Neural cell (in vitro differentiated cells): Measurements from ENCODE around the gene TTC8. TPM values are rescaled to one million over a fixed set of nuclear protein-coding genes. Genes with fewer than 3 reads are reported as not detected.

Source experiments
- H2AFZ ChIP-seq: fragments of 200-600, 300-800 bp; sonication (generic), shearing (Covaris generic); 2 replicates; pipeline ENCODE4 v1.6.0; 2014; ENCODE audit warnings: low read depth, mild to moderate bottlenecking, antibody characterized with exemption, low read length, moderate library complexity
- H3F3A ChIP-seq: fragments of 200-600 bp; shearing (Covaris generic); 2 replicates; pipeline ENCODE4 v1.6.1; 2016; ENCODE audit warnings: mild to moderate bottlenecking, moderate library complexity, mixed read lengths, antibody characterized with exemption, low read length; ENCODE audit not compliant: insufficient read depth, poor library complexity, severe bottlenecking
- H3K27ac ChIP-seq: fragments of 200-600, 300-800 bp; sonication (generic), shearing (Covaris generic); 2 replicates; pipeline ENCODE4 v1.5.1; 2014; ENCODE audit warnings: mild to moderate bottlenecking, low read length, moderate library complexity
- H3K27me3 ChIP-seq: fragments of 300-800, 200-600 bp; sonication (generic), shearing (Covaris generic); 2 replicates; pipeline ENCODE4 v1.6.0; 2014; ENCODE audit warnings: mild to moderate bottlenecking, low read depth, low read length, moderate library complexity; ENCODE audit not compliant: insufficient read depth
- H3K36me3 ChIP-seq: fragments of 300-800, 200-600 bp; sonication (generic), shearing (Covaris generic); 2 replicates; pipeline ENCODE4 v1.5.1; 2014; ENCODE audit warnings: mild to moderate bottlenecking, antibody characterized with exemption, low read length, moderate library complexity; ENCODE audit not compliant: insufficient read depth
- H3K4me2 ChIP-seq: fragments of 300-800, 200-600 bp; sonication (generic), shearing (Covaris generic); 2 replicates; pipeline ENCODE4 v1.6.0; 2014; ENCODE audit warnings: mild to moderate bottlenecking, low read length
- H3K4me3 ChIP-seq: fragments of 300-800, 200-600 bp; sonication (generic), shearing (Covaris generic); 2 replicates; pipeline ENCODE4 v1.5.1; 2014; ENCODE audit warnings: mild to moderate bottlenecking, low read length, moderate library complexity
- H3K79me2 ChIP-seq: fragments of 200-600 bp; shearing (Covaris generic); replicated peaks from 2 replicates; pipeline ENCODE4 v1.6.0; 2014; ENCODE audit warnings: mild to moderate bottlenecking, low read length, moderate library complexity; ENCODE audit not compliant: insufficient read depth
- H3K9ac ChIP-seq: fragments of 300-800, 200-600 bp; sonication (generic), shearing (Covaris generic); 2 replicates; pipeline ENCODE4 v1.6.1; 2016; ENCODE audit warnings: mild to moderate bottlenecking, low read length, mixed read lengths
- H3K9me2 ChIP-seq: fragments of 200-600 bp; shearing (Covaris generic); 2 replicates; pipeline ENCODE4 v1.6.1; 2016; ENCODE audit warnings: mild to moderate bottlenecking, low read length, mixed read lengths; ENCODE audit not compliant: insufficient read depth
- H3K9me3 ChIP-seq: fragments of 200-600, 300-800 bp; sonication (generic), shearing (Covaris generic); 2 replicates; pipeline ENCODE4 v1.6.1; 2016; ENCODE audit warnings: mild to moderate bottlenecking, mixed run types, low read length, moderate library complexity, mixed read lengths
- H4K20me1 ChIP-seq: fragments of 200-600 bp; shearing (Covaris generic); 2 replicates; pipeline ENCODE4 v1.6.1; 2016; ENCODE audit warnings: mild to moderate bottlenecking, mixed run types; ENCODE audit not compliant: insufficient read depth
- EP300 ChIP-seq: fragments of 450-650 bp; conservative IDR thresholded peaks from 2 replicates; pipeline ENCODE4 v1.6.1; 2014; ENCODE audit warnings: antibody characterized with exemption, mild to moderate bottlenecking, moderate library complexity; ENCODE audit not compliant: poor library complexity, severe bottlenecking
- EZH2 ChIP-seq: fragments of 200-600, 300-800 bp; shearing (Covaris generic), sonication (generic); IDR thresholded peaks from 2 replicates; pipeline ENCODE4 v1.6.1; 2014; ENCODE audit warnings: antibody characterized with exemption, low read length, borderline replicate concordance, mild to moderate bottlenecking; ENCODE audit not compliant: insufficient read depth, poor library complexity, severe bottlenecking
- MXI1 ChIP-seq: fragments of 450-650 bp; conservative IDR thresholded peaks from 2 replicates; pipeline ENCODE4 v1.6.1; 2014; ENCODE audit warnings: antibody characterized with exemption, mild to moderate bottlenecking; ENCODE audit not compliant: poor library complexity, severe bottlenecking
- POLR2AphosphoS5 ChIP-seq: IDR thresholded peaks from 2 replicates; pipeline ENCODE4 v1.6.1; 2012
- RAD21 ChIP-seq: fragments of 450-650 bp; conservative IDR thresholded peaks from 2 replicates; pipeline ENCODE4 v1.6.1; 2014; ENCODE audit warnings: antibody characterized with exemption, mild to moderate bottlenecking, moderate library complexity
- SMC3 ChIP-seq: fragments of 450-650 bp; conservative IDR thresholded peaks from 2 replicates; pipeline ENCODE4 v1.6.1; 2014; ENCODE audit warnings: antibody characterized with exemption, mild to moderate bottlenecking, moderate library complexity; ENCODE audit not compliant: poor library complexity
- TAF1 ChIP-seq: IDR thresholded peaks from 2 replicates; pipeline ENCODE4 v1.6.1; 2012; ENCODE audit warnings: low read depth
- polyA plus RNA-seq: library from polyadenylated mRNA; depleted of rRNA; stranded (reverse); fragments of >200 nt; gene quantifications from 2 replicates; pipeline ENCODE4 v1.2.3, GENCODE V29; 2014
- TF ChIP-seq, protein P1 (sequence below): fragments of 450-650 bp; IDR thresholded peaks from 2 replicates; pipeline ENCODE4 v1.5.1; 2014; ENCODE audit warnings: antibody characterized with exemption, mild to moderate bottlenecking, moderate library complexity; ENCODE audit not compliant: poor library complexity, severe bottlenecking
- TF ChIP-seq, protein P2 (sequence below): IDR thresholded peaks from 2 replicates; pipeline ENCODE4 v1.6.1; 2012; ENCODE audit warnings: borderline replicate concordance

The TTC8 gene
- polyA plus RNA-seq, 1 donor from 2014 or later, result 28.1 TPM

DNA sequence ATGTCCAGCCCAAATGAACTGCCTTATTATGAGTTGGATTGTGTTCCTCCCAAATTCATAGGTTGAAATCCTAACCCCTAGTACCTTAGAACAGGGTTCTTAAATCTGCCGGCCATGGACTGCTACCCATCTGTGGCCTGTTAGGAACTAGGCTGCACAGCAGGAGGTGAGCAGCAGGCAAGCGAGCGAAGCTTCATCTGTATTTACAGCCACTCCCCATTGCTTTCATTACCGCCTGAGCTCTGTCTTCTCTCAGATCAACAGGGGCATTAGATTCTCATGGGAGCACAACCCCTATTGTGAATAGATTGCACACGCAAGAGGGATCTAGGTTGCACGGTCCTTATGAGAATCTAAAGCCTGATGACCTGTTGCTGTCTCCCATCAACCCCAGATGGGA lies 21.9 kb upstream of the TTC8 start:
- TF ChIP-seq MXI1, result no peak
- TF ChIP-seq RAD21, result no peak
- TF ChIP-seq SMC3, result no peak
- TF ChIP-seq, protein P1, sequence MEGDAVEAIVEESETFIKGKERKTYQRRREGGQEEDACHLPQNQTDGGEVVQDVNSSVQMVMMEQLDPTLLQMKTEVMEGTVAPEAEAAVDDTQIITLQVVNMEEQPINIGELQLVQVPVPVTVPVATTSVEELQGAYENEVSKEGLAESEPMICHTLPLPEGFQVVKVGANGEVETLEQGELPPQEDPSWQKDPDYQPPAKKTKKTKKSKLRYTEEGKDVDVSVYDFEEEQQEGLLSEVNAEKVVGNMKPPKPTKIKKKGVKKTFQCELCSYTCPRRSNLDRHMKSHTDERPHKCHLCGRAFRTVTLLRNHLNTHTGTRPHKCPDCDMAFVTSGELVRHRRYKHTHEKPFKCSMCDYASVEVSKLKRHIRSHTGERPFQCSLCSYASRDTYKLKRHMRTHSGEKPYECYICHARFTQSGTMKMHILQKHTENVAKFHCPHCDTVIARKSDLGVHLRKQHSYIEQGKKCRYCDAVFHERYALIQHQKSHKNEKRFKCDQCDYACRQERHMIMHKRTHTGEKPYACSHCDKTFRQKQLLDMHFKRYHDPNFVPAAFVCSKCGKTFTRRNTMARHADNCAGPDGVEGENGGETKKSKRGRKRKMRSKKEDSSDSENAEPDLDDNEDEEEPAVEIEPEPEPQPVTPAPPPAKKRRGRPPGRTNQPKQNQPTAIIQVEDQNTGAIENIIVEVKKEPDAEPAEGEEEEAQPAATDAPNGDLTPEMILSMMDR, result no peak
- TF ChIP-seq TAF1, result no peak
- no peaks in the 10 kb centered on the region for H3K27me3 ChIP-seq
- no peak overlapping the region for H2AFZ ChIP-seq

DNA sequence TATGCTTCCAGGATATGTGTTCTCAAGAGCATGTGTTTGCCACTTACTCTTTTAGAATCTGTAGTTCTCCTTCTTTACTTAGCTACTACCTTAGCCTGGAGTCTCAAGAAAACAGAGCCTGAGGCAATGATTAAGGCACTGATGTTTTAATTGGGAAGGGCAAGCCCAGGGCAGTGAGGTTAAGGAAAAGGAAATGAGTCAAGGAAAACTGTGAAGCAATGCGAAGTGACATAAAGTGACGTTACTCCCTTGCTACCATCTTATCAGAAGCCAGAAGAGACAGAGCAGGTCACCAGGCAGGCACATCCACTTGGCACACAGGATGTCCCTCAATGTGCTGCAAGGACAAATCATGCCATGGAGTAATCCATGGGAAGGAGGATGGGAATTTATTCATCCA lies 20.4 kb upstream of the TTC8 start:
- H3K9ac ChIP-seq, result no peak overlapping the region
- no peaks in the 10 kb centered on the region for H4K20me1 ChIP-seq
- no peak overlapping the region for H2AFZ ChIP-seq
- H3K9me2 ChIP-seq, result no peaks in the 10 kb centered on the region
- no peaks in the 10 kb centered on the region for H3K27me3 ChIP-seq
- TF ChIP-seq, protein P2, sequence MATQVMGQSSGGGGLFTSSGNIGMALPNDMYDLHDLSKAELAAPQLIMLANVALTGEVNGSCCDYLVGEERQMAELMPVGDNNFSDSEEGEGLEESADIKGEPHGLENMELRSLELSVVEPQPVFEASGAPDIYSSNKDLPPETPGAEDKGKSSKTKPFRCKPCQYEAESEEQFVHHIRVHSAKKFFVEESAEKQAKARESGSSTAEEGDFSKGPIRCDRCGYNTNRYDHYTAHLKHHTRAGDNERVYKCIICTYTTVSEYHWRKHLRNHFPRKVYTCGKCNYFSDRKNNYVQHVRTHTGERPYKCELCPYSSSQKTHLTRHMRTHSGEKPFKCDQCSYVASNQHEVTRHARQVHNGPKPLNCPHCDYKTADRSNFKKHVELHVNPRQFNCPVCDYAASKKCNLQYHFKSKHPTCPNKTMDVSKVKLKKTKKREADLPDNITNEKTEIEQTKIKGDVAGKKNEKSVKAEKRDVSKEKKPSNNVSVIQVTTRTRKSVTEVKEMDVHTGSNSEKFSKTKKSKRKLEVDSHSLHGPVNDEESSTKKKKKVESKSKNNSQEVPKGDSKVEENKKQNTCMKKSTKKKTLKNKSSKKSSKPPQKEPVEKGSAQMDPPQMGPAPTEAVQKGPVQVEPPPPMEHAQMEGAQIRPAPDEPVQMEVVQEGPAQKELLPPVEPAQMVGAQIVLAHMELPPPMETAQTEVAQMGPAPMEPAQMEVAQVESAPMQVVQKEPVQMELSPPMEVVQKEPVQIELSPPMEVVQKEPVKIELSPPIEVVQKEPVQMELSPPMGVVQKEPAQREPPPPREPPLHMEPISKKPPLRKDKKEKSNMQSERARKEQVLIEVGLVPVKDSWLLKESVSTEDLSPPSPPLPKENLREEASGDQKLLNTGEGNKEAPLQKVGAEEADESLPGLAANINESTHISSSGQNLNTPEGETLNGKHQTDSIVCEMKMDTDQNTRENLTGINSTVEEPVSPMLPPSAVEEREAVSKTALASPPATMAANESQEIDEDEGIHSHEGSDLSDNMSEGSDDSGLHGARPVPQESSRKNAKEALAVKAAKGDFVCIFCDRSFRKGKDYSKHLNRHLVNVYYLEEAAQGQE, result no peak
- TF ChIP-seq POLR2AphosphoS5 (no peak), EP300 (no peak), RAD21 (no peak), MXI1 (no peak), EZH2 (no peak), SMC3 (no peak), TAF1 (no peak)
- TF ChIP-seq, protein P1, result no peak
- no peak overlapping the region for H3K27ac ChIP-seq
- no peaks in the 10 kb centered on the region for H3K36me3 ChIP-seq
- H3K79me2 ChIP-seq, result no peaks in the 10 kb centered on the region
- no peaks in the 10 kb centered on the region for H3F3A ChIP-seq
- peaks cover 5% of the 10 kb centered on the region for H3K9me3 ChIP-seq
- no peak overlapping the region for H3K4me2 ChIP-seq
- H3K4me3 ChIP-seq, result no peak overlapping the region

More for the DNA sequence above, 21.9 kb upstream of the TTC8 start:
- Histone ChIP-seq H3K9me3 (peaks cover 5% of the 10 kb centered on the region), H3K4me3 (no peak overlapping the region), H3K9ac (no peak overlapping the region), H3F3A (no peaks in the 10 kb centered on the region), H3K27ac (no peak overlapping the region), H3K4me2 (no peak overlapping the region), H3K79me2 (no peaks in the 10 kb centered on the region), H4K20me1 (no peaks in the 10 kb centered on the region), H3K36me3 (no peaks in the 10 kb centered on the region), H3K9me2 (no peaks in the 10 kb centered on the region)
